Skeletal muscle satellite cell (primary cell): ENCODE measurements around the gene GFOD2.
A peak's percentile ranks its signal among the peaks of the same experiment; 100 is the strongest.

Experiments
- H3K27me3 ChIP-seq: 2 replicates; pipeline ENCODE4 v1.7.0; 2013; ENCODE audit warnings: low read length; ENCODE audit not compliant: control insufficient read depth, insufficient read depth
- H3K36me3 ChIP-seq: 2 replicates; pipeline ENCODE4 v1.7.0; 2013; ENCODE audit warnings: mild to moderate bottlenecking, control low read depth, low read length; ENCODE audit not compliant: insufficient read depth
- H3K4me1 ChIP-seq: 2 replicates; pipeline ENCODE4 v1.7.0; 2013; ENCODE audit warnings: low read length; ENCODE audit not compliant: control insufficient read depth, insufficient read depth
- H3K4me2 ChIP-seq: 2 replicates; pipeline ENCODE4 v1.7.0; 2013; ENCODE audit warnings: mild to moderate bottlenecking, low read length
- H3K4me3 ChIP-seq: 2 replicates; pipeline ENCODE4 v1.7.0; 2013; ENCODE audit warnings: low read length
- H3K9ac ChIP-seq: 2 replicates; pipeline ENCODE4 v1.7.0; 2013; ENCODE audit warnings: mild to moderate bottlenecking, low read depth, low read length, moderate library complexity
- H3K9me3 ChIP-seq: replicated peaks from 2 replicates; pipeline ENCODE4 v1.7.0; 2013; ENCODE audit warnings: mild to moderate bottlenecking, control low read depth, low read length

Gene GFOD2

DNA sequence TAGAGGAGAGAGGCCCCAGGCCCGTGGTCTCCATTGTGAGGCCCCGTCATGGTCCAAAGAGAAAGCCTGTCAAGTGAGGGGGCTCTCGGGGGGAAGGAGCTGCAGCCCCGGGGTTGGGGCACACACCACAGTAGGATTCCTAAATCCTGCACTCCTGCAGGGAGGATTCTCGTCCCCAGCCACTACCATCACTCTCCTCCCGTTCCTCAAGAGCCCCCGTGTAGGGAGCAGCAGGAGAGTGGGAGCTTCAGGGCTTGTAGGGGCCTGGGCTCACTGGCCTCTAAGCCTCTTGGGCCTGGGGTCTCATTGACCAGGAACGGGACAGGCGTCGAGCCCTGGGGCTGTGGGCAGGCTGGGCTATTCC is 51.7 kb downstream of the GFOD2 start:
- Histone ChIP-seq H3K4me2 (peak overlapping the region; percentile 95), H3K4me3 (peak overlapping the region; percentile 78), H3K9ac (peak overlapping the region; percentile 84), H3K27me3 (no peaks in the 10 kb centered on the region), H3K4me1 (peaks cover 19% of the 10 kb centered on the region), H3K9me3 (no peaks in the 10 kb centered on the region), H3K36me3 (no peaks in the 10 kb centered on the region)

DNA sequence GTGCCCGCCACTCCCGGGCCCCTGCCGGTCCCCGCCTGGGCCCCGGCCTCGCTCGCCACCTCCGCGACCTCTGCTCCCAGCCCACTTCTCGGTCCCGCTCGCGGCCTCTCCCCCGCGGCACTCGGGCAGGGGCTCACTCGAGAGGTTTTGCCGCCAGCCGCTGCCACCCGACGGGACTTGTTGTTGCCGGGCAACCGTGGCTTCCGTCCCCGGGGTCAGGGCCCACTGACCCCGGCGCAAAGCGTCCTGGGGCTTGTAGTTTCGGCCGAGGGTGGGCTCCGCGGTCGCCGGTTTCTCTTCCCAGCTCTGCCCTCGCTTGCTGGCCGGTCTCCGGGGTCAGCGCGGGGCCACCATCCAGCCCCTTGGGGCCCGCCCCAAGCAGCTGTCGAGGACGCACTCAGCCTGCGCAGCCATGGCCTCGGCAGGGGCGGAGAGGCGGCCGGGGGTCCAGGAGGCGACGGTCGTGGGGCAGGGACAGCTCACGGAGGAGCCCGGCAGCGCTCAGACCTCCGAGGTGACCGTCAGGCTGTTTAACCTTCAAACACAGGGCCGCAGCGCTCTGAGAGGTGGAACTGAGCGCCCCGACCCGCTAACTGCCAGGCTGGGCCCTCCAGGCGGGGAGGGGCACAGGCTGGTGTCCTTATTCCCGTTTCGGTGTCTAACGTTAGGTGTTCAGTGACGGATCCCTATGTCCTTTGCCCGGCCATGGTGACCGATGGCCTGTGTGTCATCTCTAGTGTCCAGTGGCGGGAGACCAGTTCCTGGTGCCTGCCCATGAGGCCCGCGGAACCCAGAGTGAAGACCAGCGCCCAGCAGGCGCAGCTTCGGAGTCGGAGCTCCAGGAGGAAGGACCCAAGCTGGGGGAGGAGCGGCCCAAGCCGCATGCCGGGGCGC is 52.3 kb downstream of the GFOD2 start, which contains the start of the genes C16orf86 and ENKD1:
Gene C16orf86, plus strand, starts transcription at position 256 of the 894 bp plus-strand sequence. Its CDS starts 157 bp downstream, at position 413.
Gene ENKD1, minus strand, starts transcription at position 192 of the 894 bp plus-strand sequence. CDS start 308 bp downstream, outside the sequence.
- peak within 1 kb of the TSS; percentile 84 for H3K9ac ChIP-seq
- no peaks in the 10 kb centered on the region for H3K27me3 ChIP-seq

DNA sequence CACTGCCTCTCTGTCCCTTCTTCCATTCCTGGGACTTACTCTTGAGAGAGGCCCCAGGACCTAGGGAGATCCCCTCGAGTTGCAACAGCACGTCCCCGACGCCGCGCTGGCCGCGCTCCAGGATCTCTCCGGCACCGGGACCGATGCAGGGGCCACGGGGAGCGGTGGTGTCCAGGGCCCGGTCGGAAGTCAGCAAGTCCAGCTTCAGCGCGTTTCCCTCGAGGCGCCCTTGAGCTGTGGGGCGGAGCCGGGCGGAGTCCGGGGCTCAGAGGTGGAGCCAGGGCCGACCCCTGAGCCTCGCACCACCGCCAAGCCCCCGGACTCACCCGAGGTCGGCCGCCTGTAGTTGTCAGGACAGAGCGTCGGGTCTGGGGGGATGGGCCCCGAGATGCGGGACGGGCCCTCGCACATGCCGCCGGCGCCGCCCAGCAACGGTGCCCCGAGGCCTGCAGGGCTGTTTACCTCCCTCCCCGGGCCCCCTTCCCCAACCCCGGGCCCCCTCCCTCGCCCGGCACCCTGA is 53.0 kb downstream of the GFOD2 start:
- peaks cover 19% of the 10 kb centered on the region for H3K4me1 ChIP-seq
- no peaks in the 10 kb centered on the region for H3K27me3 ChIP-seq
- no peaks in the 10 kb centered on the region for H3K9me3 ChIP-seq
- peak overlapping the region; percentile 78 for H3K4me3 ChIP-seq
- H3K4me2 ChIP-seq, result peak overlapping the region; percentile 95
- H3K36me3 ChIP-seq, result no peaks in the 10 kb centered on the region
- peak overlapping the region; percentile 84 for H3K9ac ChIP-seq

More for the DNA sequence above, 52.3 kb downstream of the GFOD2 start, which contains the start of the genes C16orf86 and ENKD1:
- no peaks in the 10 kb centered on the region for H3K36me3 ChIP-seq
- H3K4me3 ChIP-seq, result peak within 1 kb of the TSS; percentile 78
- H3K4me1 ChIP-seq, result peaks cover 19% of the 10 kb centered on the region
- no peaks in the 10 kb centered on the region for H3K9me3 ChIP-seq
- peak within 1 kb of the TSS; percentile 95 for H3K4me2 ChIP-seq

DNA sequence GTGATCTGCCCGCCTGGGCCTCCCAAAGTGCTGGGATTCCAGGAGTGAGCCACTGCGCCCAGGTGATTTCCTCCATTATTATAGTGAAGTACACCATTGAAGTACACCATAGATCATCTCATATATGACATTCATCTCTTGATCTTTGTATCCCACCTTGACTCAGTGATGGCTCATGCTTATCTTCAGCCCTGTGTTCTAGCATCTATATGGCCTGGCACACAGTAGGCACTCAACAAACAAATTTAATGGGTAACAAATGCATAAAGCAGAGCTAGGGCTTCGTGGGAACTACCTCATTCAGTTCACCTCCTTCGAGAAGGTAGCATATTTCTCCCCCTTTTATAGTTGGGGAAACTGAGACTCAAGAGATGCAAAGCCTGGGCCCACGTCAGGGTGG is 53.5 kb downstream of the GFOD2 start:
- peak overlapping the region; percentile 95 for H3K4me2 ChIP-seq
- no peaks in the 10 kb centered on the region for H3K36me3 ChIP-seq
- peak overlapping the region; percentile 84 for H3K9ac ChIP-seq
- H3K4me3 ChIP-seq, result peak overlapping the region; percentile 78
- peaks cover 19% of the 10 kb centered on the region for H3K4me1 ChIP-seq
- H3K27me3 ChIP-seq, result no peaks in the 10 kb centered on the region
- H3K9me3 ChIP-seq, result no peaks in the 10 kb centered on the region

DNA sequence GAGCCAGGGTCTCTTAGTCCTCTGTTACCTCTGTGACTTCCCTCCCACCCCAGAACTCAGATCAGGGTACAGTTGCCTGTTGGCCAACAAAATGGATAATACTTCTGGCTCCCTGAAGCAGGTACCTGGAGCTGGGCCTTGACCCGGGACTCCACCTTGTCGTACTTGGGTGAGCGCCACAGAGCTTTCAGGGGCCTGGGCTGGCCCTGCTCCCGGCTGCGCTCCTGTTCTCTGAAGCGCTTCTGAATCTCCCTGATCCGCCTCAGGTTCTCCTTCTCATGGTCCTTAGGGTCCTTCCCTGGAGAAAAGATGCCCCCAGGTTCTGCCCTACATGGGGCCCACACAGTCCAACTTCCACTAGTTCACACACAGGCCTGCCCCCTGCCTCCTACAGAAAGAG is 54.2 kb downstream of the GFOD2 start:
- Histone ChIP-seq H3K36me3 (no peaks in the 10 kb centered on the region), H3K4me1 (peaks cover 19% of the 10 kb centered on the region), H3K4me2 (no peak overlapping the region), H3K4me3 (no peak overlapping the region), H3K9ac (no peak overlapping the region), H3K9me3 (no peaks in the 10 kb centered on the region), H3K27me3 (no peaks in the 10 kb centered on the region)

DNA sequence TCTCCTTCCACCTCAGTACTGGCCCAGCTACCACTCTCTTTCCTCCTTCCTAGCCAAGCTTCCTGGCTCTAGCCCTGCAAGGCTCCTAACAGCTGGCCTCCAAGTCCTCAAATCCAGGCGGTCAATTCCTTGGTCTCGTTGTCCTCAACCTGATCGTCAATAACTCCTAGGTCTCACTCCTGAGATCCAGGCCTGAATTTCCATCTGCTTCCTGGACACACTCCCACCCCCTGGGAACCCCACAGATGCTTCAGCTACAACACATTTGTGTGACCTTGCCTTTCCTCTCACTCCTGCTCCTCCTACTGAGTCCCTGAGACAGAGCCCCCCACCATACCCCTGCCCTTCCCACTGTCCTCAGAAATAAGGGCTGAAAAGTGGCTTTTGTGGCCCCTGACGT is 54.9 kb downstream of the GFOD2 start:
- no peaks in the 10 kb centered on the region for H3K36me3 ChIP-seq
- H3K4me2 ChIP-seq, result no peak overlapping the region
- no peak overlapping the region for H3K9ac ChIP-seq
- H3K4me1 ChIP-seq, result peaks cover 22% of the 10 kb centered on the region
- H3K4me3 ChIP-seq, result no peak overlapping the region
- no peaks in the 10 kb centered on the region for H3K9me3 ChIP-seq
- no peaks in the 10 kb centered on the region for H3K27me3 ChIP-seq

DNA sequence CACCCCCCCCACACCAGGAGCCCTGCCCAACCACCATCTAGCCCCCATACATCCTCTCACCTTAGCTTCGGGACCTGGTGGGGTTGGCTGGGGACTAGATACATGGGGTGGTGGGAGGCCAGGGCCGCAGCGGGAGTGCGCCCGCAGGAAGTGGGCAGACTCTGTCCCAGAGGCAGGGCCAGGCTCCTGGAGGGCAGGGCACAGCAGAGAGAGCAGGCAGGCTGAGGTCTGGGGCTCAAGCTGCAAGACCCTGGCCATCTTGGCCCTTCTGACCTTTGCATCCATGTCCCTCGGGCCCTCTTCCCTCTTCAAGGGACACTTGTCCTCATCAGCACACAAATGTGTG is 55.3 kb downstream of the GFOD2 start:
- Histone ChIP-seq H3K4me1 (peaks cover 26% of the 10 kb centered on the region), H3K4me3 (no peak overlapping the region), H3K4me2 (no peak overlapping the region)

DNA sequence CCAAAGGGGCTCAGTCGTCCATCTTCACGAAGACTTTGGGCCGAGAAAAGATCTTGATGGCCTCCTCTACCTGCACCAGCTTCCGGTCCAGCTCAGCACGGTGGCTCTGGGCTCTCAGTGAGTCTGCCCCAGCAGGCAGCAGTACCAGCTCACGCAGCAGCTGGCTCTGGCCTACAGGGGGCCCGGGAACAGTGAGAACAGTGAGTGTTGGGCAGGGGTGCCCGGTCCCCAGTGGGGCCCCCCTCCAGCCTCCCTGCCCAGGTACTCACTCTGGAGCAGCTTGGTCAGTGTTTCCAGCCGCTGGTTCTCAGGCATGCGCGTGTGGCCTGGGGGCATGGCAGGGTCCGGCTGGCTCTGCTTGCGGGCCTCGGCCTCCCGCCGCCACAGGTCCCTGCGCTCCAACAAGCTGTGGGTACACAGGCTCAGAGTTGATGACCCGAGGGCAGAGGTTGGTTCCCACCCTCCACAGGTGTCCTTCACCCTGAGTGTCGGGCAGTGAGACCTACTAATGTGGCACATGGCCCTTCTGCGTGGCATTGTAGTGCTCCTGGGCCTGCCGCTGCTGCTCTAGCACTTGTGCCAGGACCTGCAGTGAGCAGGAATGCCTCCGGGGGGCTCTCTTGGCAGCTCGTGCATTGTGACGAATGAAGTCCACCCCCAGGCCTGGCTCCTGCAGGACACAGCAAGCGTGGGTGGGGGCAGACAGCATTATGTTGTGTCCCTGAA is 55.8 kb downstream of the GFOD2 start:
- Histone ChIP-seq H3K36me3 (no peaks in the 10 kb centered on the region), H3K4me3 (no peak overlapping the region), H3K4me2 (no peak overlapping the region), H3K4me1 (peaks cover 27% of the 10 kb centered on the region), H3K27me3 (no peaks in the 10 kb centered on the region), H3K9me3 (no peaks in the 10 kb centered on the region), H3K9ac (no peak overlapping the region)

More for the DNA sequence above, 55.3 kb downstream of the GFOD2 start:
- Histone ChIP-seq H3K36me3 (no peaks in the 10 kb centered on the region), H3K9me3 (no peaks in the 10 kb centered on the region), H3K27me3 (no peaks in the 10 kb centered on the region), H3K9ac (no peak overlapping the region)

DNA sequence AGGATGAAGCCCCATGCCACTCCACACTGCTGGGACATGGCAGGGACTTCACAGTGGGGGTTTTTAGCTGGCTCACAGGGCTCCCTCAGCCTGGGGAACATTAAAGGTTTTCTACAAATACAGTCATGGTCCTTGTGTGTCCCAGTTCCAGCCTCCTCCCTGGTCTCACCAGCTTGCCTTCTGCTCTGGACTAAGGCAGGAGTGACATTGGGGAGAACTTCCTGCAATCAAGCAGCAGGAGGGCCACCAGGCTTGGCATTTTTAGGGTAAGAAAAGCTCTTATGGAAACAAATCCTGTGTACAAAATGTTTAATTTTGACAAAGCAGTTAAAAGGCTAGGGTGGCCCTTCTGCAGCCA is 56.5 kb downstream of the GFOD2 start:
- H3K4me3 ChIP-seq, result no peak overlapping the region
- no peaks in the 10 kb centered on the region for H3K9me3 ChIP-seq
- peaks cover 25% of the 10 kb centered on the region for H3K4me1 ChIP-seq
- H3K27me3 ChIP-seq, result no peaks in the 10 kb centered on the region
- H3K36me3 ChIP-seq, result peaks cover 3% of the 10 kb centered on the region
- no peak overlapping the region for H3K9ac ChIP-seq
- no peak overlapping the region for H3K4me2 ChIP-seq

DNA sequence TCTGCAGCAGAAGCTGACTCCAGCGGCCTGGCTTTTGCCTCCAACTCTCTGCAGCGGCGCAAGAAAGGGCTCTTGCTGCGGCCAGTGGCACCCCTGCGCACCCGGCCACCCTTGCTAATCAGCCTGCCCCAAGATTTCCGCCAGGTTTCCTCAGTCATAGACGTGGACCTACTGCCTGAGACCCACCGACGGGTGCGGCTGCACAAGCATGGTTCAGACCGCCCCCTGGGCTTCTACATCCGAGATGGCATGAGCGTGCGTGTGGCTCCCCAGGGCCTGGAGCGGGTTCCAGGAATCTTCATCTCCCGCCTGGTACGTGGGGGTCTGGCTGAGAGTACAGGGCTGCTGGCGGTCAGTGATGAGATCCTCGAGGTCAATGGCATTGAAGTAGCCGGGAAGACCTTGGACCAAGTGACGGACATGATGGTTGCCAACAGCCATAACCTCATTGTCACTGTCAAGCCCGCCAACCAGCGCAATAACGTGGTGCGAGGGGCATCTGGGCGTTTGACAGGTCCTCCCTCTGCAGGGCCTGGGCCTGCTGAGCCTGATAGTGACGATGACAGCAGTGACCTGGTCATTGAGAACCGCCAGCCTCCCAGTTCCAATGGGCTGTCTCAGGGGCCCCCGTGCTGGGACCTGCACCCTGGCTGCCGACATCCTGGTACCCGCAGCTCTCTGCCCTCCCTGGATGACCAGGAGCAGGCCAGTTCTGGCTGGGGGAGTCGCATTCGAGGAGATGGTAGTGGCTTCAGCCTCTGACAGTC is 57.0 kb downstream of the GFOD2 start:
- no peak overlapping the region for H3K4me2 ChIP-seq
- no peaks in the 10 kb centered on the region for H3K27me3 ChIP-seq
- no peak overlapping the region for H3K4me3 ChIP-seq
- H3K9me3 ChIP-seq, result no peaks in the 10 kb centered on the region
- H3K36me3 ChIP-seq, result peaks cover 8% of the 10 kb centered on the region
- no peak overlapping the region for H3K9ac ChIP-seq
- peaks cover 20% of the 10 kb centered on the region for H3K4me1 ChIP-seq
